GM21723 (cell line): ENCODE measurements around the gene STYX.

ENCODE experiments used
- ATAC-seq: cut with Tn5 transposase; IDR thresholded peaks from one replicate; pipeline ENCODE4 v1.9.1; 2021; ENCODE audit warnings: mild to moderate bottlenecking, moderate library complexity; ENCODE audit not compliant: unreplicated experiment

The STYX gene

GRCh38 chr14:52783206-52783605, 53.2 kb downstream of the STYX start:
- no peak for ATAC-seq

- ATAC-seq = no peak
These were observed 56.9 kb downstream of the STYX start for GRCh38 chr14:52786887-52787286.

- no peak for ATAC-seq
These were observed 59.2 kb downstream of the STYX start for GRCh38 chr14:52789118-52789517.

GRCh38 chr14:52790011-52790755, 60.2 kb downstream of the STYX start:
- ATAC-seq = no peak

GRCh38 chr14:52790756-52791222, 60.8 kb downstream of the STYX start:
- peak; percentile 1 for ATAC-seq

GRCh38 chr14:52791223-52792096, 61.5 kb downstream of the STYX start, which contains the start of gene GNPNAT1:
Gene GNPNAT1, minus strand, starts transcription at chr14:52791607. Its CDS starts 6,957 bp downstream, at chr14:52784650.
- peak; percentile 90 for ATAC-seq

- no peak for ATAC-seq
These were observed 62.1 kb downstream of the STYX start for GRCh38 chr14:52792097-52792415.

GRCh38 chr14:52793061-52793460, 63.1 kb downstream of the STYX start:
- no peak for ATAC-seq

GRCh38 chr14:52797653-52798052, 67.7 kb downstream of the STYX start:
- ATAC-seq = no peak

- ATAC-seq = no peak
These were observed 68.9 kb downstream of the STYX start for GRCh38 chr14:52798826-52799225.

- no peak for ATAC-seq
These were observed 71.2 kb downstream of the STYX start for GRCh38 chr14:52801014-52801712.

- no peak for ATAC-seq
These were observed 72.6 kb downstream of the STYX start for GRCh38 chr14:52802597-52802996.

- no peak for ATAC-seq
These were observed 76.1 kb downstream of the STYX start for GRCh38 chr14:52806115-52806514.

- no peak for ATAC-seq
These were observed 78.1 kb downstream of the STYX start for GRCh38 chr14:52808101-52808500.

- ATAC-seq = no peak
These were observed 91.9 kb downstream of the STYX start for GRCh38 chr14:52821805-52822250.

- no peak for ATAC-seq
These were observed 94.5 kb downstream of the STYX start for GRCh38 chr14:52824462-52824861.
